HG03354 (cell line): ENCODE data around the gene MYH14.
"Not testable (repeated sequence)": the region's sequence is repeated elsewhere in the genome, so short reads cannot be mapped to it uniquely, and the experiment has no call there.

Experiments
- ATAC-seq: cut with Tn5 transposase; IDR thresholded peaks from one replicate; pipeline ENCODE4 v1.9.1; 2021; ENCODE audit warnings: mild to moderate bottlenecking; ENCODE audit not compliant: unreplicated experiment, poor library complexity, severe bottlenecking

The MYH14 gene

DNA sequence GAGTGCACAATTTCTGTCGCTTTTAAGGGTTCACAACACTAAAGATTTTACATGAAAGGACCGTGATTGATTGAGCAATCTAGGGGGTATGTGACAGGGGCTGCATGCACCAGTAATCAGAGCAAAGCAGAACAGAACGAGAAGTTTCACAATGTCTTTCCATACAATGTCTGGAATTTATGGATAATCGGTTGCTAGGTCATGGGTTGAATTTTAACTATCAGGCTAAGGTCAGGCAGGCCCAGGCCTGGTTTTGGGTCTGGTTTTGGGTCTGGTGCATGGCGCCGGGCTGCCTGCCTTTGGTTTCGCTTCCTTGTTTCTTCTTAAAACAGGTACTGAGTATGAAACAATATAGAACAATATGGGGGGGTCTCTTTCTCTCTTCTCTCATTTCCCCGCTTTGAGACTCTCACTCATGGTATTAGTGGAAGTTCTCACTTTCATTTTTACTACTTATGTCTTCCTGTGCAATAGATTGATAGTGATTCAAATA, 143.7 kb downstream of the MYH14 start:
- peak; percentile 61 for ATAC-seq

DNA sequence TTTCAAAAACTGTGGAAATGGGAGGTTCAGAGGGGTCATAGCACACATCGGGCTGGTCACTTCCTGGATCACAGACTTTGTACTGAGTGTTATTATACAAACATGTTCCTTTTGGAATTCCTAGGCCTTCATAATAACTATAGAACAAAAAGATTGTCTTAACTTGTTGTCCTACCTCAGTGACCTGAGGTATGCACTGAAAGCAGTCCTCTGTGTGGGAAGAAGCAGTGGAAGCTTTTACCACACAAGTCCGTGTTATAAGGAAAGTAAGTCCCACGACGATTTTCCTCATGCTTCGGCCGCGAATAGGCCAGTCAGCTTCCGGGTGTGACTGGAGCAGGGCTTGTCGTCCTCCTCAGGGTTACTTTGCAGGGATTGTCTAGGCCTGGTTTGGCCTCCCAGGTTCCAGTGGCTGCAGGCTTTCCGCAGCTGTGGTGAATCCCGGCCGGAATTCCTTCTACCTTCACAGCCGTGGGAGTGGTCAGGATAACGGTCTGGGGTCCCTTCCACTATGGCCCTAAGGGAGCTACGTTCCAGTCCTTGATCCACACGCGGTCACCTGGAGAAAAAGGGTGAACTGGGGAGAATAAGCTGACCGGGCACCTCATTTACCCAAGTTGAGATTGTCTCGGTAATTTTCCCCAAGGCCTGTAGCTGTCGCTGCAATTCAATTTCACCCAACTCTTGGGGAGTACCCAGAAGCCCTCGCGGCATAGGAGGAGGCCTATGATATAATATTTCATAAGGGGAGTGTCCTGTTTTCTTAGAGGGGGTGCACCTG, 146.0 kb downstream of the MYH14 start:
- no peak for ATAC-seq

DNA sequence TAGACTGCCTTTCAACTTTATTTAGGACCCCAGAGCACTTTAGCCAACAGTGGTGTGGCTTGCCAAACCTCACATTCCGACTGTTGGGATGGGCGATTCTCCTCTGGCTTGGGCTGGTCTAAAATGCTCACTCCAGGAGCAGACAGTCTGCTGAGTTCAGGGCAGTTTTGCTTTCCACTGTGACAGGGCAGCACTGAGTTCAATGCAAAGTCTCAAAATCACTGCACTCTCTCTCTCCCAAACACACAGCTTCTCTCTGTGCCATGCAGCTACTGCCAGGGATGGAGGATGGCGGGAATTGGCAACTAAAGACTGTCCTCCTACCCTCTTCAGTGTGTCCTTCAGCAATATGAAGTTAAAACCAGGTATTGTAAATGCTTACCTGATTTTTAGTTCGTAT, 148.8 kb downstream of the MYH14 start:
- no peak for ATAC-seq

DNA sequence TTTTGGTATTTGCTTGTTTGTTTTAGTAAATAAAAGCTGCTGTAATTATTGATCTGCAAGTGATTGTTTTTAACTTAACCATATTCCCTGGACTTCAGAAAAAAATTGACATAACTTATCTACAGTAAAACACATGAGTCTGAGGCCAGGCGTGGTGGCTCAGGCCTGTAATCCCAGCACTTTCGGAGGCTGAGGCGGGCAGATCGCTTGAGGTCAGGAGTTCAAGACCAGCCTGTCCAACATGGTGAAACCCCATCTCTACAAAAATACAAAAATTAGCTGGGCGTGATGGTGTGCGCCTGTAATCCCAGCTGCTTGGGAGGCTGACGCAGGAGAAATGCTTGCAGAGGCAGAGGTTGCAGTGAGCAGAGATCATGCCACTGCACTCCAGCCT, 150.1 kb downstream of the MYH14 start:
- ATAC-seq: not testable (repeated sequence)

DNA sequence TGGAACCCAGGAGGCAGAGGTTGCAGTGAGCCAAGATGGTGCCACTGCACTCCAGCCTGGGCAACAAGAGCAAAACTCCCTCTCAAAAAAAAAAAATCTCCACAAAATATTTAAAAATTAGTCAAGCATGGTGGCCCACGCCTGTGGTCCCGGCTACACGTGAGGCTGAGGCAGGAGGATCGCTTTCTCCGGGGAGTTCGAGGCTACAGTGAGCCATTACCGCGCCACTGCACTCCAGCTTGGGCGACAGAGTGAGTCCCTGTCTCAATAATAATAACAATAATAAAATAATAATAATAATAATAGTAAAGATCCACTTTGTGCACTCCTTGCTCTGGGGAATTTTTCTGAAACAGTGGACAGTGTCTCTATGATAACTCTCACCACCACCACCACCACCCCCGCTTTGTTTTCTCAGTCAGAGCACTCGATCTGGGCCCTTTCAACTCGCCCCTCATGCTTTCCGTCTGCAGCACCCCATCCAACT, 153.3 kb downstream of the MYH14 start:
- no peak for ATAC-seq

DNA sequence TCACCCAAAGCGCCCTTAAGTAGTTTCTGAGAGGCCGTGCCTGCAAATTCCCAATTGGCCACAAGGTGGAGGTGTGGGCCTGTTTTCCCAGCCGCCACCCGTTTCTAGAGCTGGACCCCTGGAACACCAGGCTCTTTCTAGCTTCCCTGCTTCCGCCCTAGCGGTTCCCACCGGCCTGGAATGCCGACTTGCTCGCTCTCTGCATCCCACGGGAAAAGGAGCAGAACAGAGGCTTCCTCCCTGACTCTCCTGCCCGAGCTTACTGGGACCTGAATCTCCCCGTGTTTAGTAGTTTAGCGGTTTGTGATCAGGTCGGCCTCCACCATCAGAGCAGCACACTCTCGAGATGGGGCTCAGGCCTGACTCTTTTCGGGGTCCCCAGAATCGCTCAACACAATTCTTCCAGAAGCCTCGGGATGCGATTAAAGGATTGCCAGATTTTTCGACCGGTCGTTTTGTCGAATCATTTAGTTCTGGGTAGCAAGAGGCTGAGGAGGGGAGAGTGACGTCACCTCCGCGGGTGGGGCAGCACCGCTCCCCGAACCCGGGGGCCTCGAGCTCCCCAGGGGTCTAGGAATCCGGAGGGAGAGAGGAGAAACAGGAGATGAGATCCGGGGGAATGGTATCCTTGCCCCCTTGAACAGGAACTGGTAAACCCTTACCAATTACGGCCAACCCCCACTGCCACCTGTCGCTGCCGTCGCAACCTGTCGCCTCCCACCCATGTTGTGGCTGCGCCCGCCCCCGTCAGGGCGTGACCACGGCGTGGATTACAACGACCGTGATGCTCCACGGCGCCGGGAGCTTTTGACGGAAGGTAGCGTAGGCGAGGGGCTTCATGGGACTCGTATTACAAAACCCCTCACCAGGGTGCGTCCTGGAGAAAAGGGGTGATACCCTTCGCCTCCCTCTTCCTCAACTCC, 154.0 kb downstream of the MYH14 start:
- peak; percentile 69 for ATAC-seq

DNA sequence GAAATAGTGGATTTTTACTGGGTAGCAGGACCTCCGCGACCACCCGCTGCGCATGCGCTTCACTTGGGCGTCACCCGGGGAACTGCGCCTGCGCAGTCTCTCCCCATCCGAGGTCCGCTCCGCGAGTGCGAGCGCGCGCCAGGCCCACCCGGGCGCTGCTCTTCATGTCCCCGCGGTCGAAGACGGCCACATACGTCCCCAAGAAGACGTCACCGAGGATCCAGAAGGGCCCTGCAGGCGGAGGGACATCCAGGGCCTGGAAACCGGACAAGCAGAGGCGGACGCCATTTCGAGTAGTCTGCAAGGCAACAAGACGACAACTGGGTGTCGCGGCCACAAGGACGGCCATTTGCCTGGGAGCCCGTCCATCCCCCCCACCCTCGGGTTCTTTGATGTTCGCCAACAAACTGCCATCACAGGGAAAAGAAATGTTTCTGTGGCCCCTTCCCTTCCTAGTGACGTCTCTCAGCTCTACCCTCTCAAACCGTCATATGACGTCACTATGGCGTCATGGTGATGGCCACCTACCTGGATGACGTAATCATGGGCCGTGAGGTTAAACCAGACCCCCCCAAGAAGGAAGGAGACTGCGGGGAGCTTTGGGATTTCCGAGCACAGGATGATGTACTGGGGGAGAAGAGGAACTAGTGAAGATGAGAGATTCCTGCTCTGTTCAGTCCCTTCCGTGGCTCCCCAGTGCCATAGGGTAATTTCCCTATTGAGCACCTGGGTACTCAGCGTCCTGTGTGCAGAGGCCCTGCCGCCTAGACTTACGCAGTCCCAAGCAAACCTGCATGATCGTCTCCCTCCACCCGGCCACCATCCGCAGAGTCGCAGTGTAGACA, 155.3 kb downstream of the MYH14 start:
- ATAC-seq: no peak

DNA sequence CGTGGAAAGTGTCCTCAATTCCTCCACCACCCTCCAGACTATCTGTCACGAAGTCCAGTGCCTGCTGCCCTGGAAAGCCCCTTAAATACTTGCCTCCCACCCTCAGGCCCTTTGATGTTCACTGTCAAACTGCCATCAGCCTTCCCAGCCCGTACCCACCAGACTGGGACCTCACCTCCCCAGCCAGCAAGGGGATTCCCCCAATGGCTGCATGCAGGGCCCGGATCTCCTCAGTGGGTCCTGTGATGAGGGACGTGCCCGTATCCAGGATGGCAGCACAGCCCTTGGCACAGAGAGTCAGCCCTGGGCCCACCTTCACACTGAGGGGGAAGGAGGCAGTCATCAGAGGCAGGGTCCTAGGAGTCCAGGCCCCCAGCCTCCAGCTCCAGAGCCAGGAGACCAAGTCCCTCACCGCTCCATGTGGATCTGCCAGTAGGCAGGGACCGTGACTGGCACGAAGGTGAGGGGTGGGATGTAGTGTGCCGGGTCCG, 156.0 kb downstream of the MYH14 start:
- ATAC-seq: no peak
